B cell (primary cell): ENCODE data around the gene PTPRE. TPM values are rescaled to one million over a fixed set of nuclear protein-coding genes. Genes with fewer than 3 reads are reported as not detected.

Experiments used
- ATAC-seq: fragments of 200-7000 bp; cut with Tn5 transposase; one replicate; pipeline ENCODE4 v1.10.0; 2021; ENCODE audit warnings: low read depth, mild to moderate bottlenecking, moderate number of reproducible peaks, moderate library complexity
- CTCF ChIA-PET: fragments of 350-600 bp; sonication (Branson Sonifier 250); formaldehyde crosslinking; loops from one replicate; lab custom pipeline; 2021; ENCODE audit warnings: antibody characterized with exemption, inconsistent platforms; lab: Charles Lee
- POLR2A ChIA-PET: fragments of 350-600 bp; sonication (Branson Sonifier 250); formaldehyde crosslinking; loops from one replicate; lab custom pipeline; 2021; ENCODE audit warnings: antibody characterized with exemption; lab: Charles Lee
- DNase-seq: peaks from one replicate; pipeline ENCODE4 v3.0.0; 2013
- H2AFZ ChIP-seq: 2 replicates; pipeline ENCODE4 v1.6.1; 2012; ENCODE audit warnings: mild to moderate bottlenecking, low read depth, low read length; ENCODE audit not compliant: insufficient read depth, poor library complexity, severe bottlenecking
- H3K27ac ChIP-seq, 2 donors: 1 replicate in 1 of 2; 2 replicates in 1 of 2; pipeline ENCODE4 v1.5.1; 2012 to 2013; ENCODE audit warnings: low read length in 2 of 2, mild to moderate bottlenecking in 2 of 2, moderate library complexity in 1 of 2
- H3K27me3 ChIP-seq, 4 experiments: fragments of 200-600 bp in 1 of 4; sonication (generic) in 1 of 4; replicated peaks in 1 of 4; 1 replicate in 2 of 4; 2 replicates in 2 of 4; pipeline versions ENCODE4 v1.6.1 to v1.7.0; 2013 to 2016; ENCODE audit warnings: low read length in 3 of 4, mild to moderate bottlenecking in 2 of 4, mixed read lengths in 1 of 4, moderate library complexity in 1 of 4; ENCODE audit not compliant: insufficient read depth in 4 of 4, control insufficient read depth in 3 of 4; ENCODE audit errors: control extremely low read depth in 1 of 4
- H3K36me3 ChIP-seq, 2 experiments: replicated peaks in 1 of 2; 1 replicate in 1 of 2; 2 replicates in 1 of 2; pipeline versions ENCODE4 v1.6.1 to v1.7.1; 2013; ENCODE audit warnings: low read length in 1 of 2; ENCODE audit not compliant: insufficient read depth in 2 of 2, control insufficient read depth in 1 of 2; ENCODE audit errors: control extremely low read depth in 1 of 2, extremely low read depth in 1 of 2
- H3K4me1 ChIP-seq, 2 donors: fragments of 200-600 bp in 1 of 2; sonication (generic) in 1 of 2; 1 replicate in 1 of 2; 2 replicates in 1 of 2; pipeline versions ENCODE4 v1.5.1 to v1.6.1; 2013 to 2017; ENCODE audit warnings: low read length in 2 of 2; ENCODE audit not compliant: control insufficient read depth in 2 of 2, insufficient read depth in 2 of 2
- H3K4me2 ChIP-seq: replicated peaks from 2 replicates; pipeline ENCODE3; 2012; ENCODE audit warnings: mild to moderate bottlenecking, low read depth, low read length; ENCODE audit not compliant: poor library complexity, severe bottlenecking
- H3K4me3 ChIP-seq, 5 experiments: fragments of 200-600 bp in 1 of 5; sonication (generic) in 1 of 5; 1 replicate in 3 of 5; 2 replicates in 2 of 5; pipeline versions ENCODE4 v1.5.1 to v1.7.0; 2011 to 2016; ENCODE audit warnings: low read length in 4 of 5, mild to moderate bottlenecking in 4 of 5, low read depth in 2 of 5, control low read depth in 1 of 5, moderate library complexity in 1 of 5; ENCODE audit not compliant: insufficient read depth in 1 of 5; ENCODE audit errors: control extremely low read depth in 1 of 5, extremely low read depth in 1 of 5
- H3K79me2 ChIP-seq: fragments of 200-600 bp; sonication (generic); one replicate; pipeline ENCODE4 v1.6.0; 2016; ENCODE audit warnings: low read length; ENCODE audit not compliant: control insufficient read depth, insufficient read depth
- H3K9ac ChIP-seq: fragments of 200-600 bp; sonication (generic); 2 replicates; pipeline ENCODE4 v1.6.1; 2017; ENCODE audit warnings: mild to moderate bottlenecking, low read length, moderate library complexity
- H3K9me3 ChIP-seq, 3 donors: one replicate each; pipeline versions ENCODE4 v1.6.1 to v1.7.1; 2013; ENCODE audit warnings: low read length in 2 of 3; ENCODE audit not compliant: control insufficient read depth in 2 of 3, insufficient read depth in 1 of 3; ENCODE audit errors: control extremely low read depth in 1 of 3
- H4K20me1 ChIP-seq: 2 replicates; pipeline ENCODE4 v1.6.0; 2012; ENCODE audit warnings: mild to moderate bottlenecking, low read length; ENCODE audit not compliant: insufficient read depth, control insufficient read depth, poor library complexity, severe bottlenecking
- H3K27ac Mint-ChIP-seq: one replicate; pipeline ENCODE4 v1.8.0; 2021; ENCODE audit warnings: mixed read lengths
- H3K27me3 Mint-ChIP-seq: one replicate; pipeline ENCODE4 v1.8.0; 2021; ENCODE audit warnings: mixed read lengths
- H3K4me1 Mint-ChIP-seq: one replicate; pipeline ENCODE4 v1.8.0; 2021; ENCODE audit warnings: mixed read lengths
- H3K4me3 Mint-ChIP-seq: one replicate; pipeline ENCODE4 v1.8.0; 2021; ENCODE audit warnings: mixed read lengths
- H3K9me3 Mint-ChIP-seq: one replicate; pipeline ENCODE4 v1.8.0; 2022; ENCODE audit warnings: mixed read lengths; ENCODE audit not compliant: insufficient read depth
- CTCF ChIP-seq: fragments of 200-600 bp; IDR thresholded peaks from one replicate; pipeline ENCODE4 v1.8.0; 2022; ENCODE audit warnings: antibody characterized with exemption, mild to moderate bottlenecking
- EZH2 ChIP-seq: IDR thresholded peaks from 2 replicates; pipeline ENCODE4 v1.6.1; 2012; ENCODE audit warnings: borderline replicate concordance, low read depth, mild to moderate bottlenecking, moderate library complexity, low read length; ENCODE audit not compliant: insufficient read depth, poor library complexity, severe bottlenecking
- WGBS: methylation state at CpG from one replicate; pipeline ENCODE4 v1.1.5; 2013; ENCODE audit warnings: missing lambda C conversion rate; ENCODE audit not compliant: insufficient coverage; 5-methylcytosine and 5-hydroxymethylcytosine counted together
- intact Hi-C: fragments of 100-400 bp; cut with micrococcal nuclease; formaldehyde crosslinking; loops from one replicate; pipeline ENCODE4 v1.10.0; 2022
- polyA plus RNA-seq: library from polyadenylated mRNA; depleted of rRNA; stranded (reverse); fragments of >200 nt; gene quantifications from 2 replicates; pipeline ENCODE4 v1.2.3, GENCODE V29; 2012
- total RNA-seq, 2 donors: library from RNA; stranded (reverse); fragments of 120-200 nt in 1 of 2; gene quantifications; 1 replicate in 1 of 2; 2 replicates in 1 of 2; pipeline versions ENCODE4 v1.2.3 to v1.2.4, GENCODE V29; 2013 to 2022

Gene PTPRE
- total and polyA plus RNA-seq, 2 donors (not counting 1 experiment from before 2014, with no cell fraction given), result 6.6 to 32.7 TPM

- no peak overlapping the region for H3K4me2 ChIP-seq
- TF ChIP-seq CTCF, result no peak
- TF ChIP-seq EZH2, result no peak
- Mint-ChIP-seq H3K27me3 (no peaks in the 10 kb centered on the region), H3K4me3 (no peak overlapping the region), H3K9me3 (no peaks in the 10 kb centered on the region), H3K27ac (no peak overlapping the region), H3K4me1 (no peaks in the 10 kb centered on the region)
- H3K9me3 ChIP-seq, result peaks cover 0 to 2% (median 0%) of the 10 kb centered on the region in 3 donors
- H3K27me3 ChIP-seq, result no peaks in the 10 kb centered on the region
- ATAC-seq, result no peak
- H4K20me1 ChIP-seq, result no peaks in the 10 kb centered on the region
- H3K79me2 ChIP-seq, result no peaks in the 10 kb centered on the region
- no peak for DNase-seq
- H2AFZ ChIP-seq, result no peak overlapping the region
- POLR2A ChIA-PET, result interaction anchor here (1.7 kb wide), 1 partner anchor 10 kb away, joined by 4 read pairs; no protein-coding TSS in a partner anchor
- no peak overlapping the region for H3K9ac ChIP-seq
- 95% methylated on average over 9 of the region's 14 CpGs for WGBS
- CTCF ChIA-PET, result interaction anchor here (0.7 to 15.8 kb wide), 9 partner anchors 10 to 131 kb away, joined by 3 to 524 read pairs (median 11); partner anchors contain the start of genes MKI67 and PTPRE
- intact Hi-C loops, result no loop called here
- H3K4me3 ChIP-seq, result no peak overlapping the region
- no peaks in the 10 kb centered on the region for H3K4me1 ChIP-seq
- H3K27ac ChIP-seq, result no peak overlapping the region
- no peaks in the 10 kb centered on the region for H3K36me3 ChIP-seq
Measured at GRCh38 chr10:128036746-128037543, 130.0 kb downstream of the PTPRE start.

- 87% methylated on average over 8 of the region's 8 CpGs for WGBS
- intact Hi-C loops, result no loop called here
- Histone ChIP-seq H3K36me3 (no peaks in the 10 kb centered on the region), H3K27me3 (no peaks in the 10 kb centered on the region), H3K9ac (no peak overlapping the region), H3K4me3 (no peak overlapping the region), H3K79me2 (no peaks in the 10 kb centered on the region), H3K27ac (no peak overlapping the region), H3K4me2 (no peak overlapping the region), H3K9me3 (peaks cover 0 to 2% (median 0%) of the 10 kb centered on the region in 3 donors), H3K4me1 (peaks cover 0 to 2% of the 10 kb centered on the region in 2 donors), H2AFZ (no peak overlapping the region), H4K20me1 (no peaks in the 10 kb centered on the region)
- no peak for DNase-seq
- no peak overlapping the region for H3K4me3 Mint-ChIP-seq
- POLR2A ChIA-PET, result no interaction called here
- no peaks in the 10 kb centered on the region for H3K27me3 Mint-ChIP-seq
- TF ChIP-seq CTCF (no peak), EZH2 (no peak)
- CTCF ChIA-PET, result interaction anchor here (1.2 to 15.8 kb wide), 2 partner anchors 27 to 29 kb away, joined by 3 to 524 read pairs; no protein-coding TSS in a partner anchor
- H3K9me3 Mint-ChIP-seq, result no peaks in the 10 kb centered on the region
- H3K27ac Mint-ChIP-seq, result no peak overlapping the region
- no peak for ATAC-seq
- H3K4me1 Mint-ChIP-seq, result peaks cover 2% of the 10 kb centered on the region
Measured at GRCh38 chr10:128040096-128040495, 133.2 kb downstream of the PTPRE start.
